HL-60 (cell line): ENCODE data around the gene LSAMP.

Experiments used
- DNase-seq, 2 experiments: peaks; one replicate each; pipeline ENCODE4 v3.0.0-alpha.2; 2010 to 2020; ENCODE audit warnings: low read depth in 1 of 2, low spot score in 1 of 2
- H3K27ac ChIP-seq: fragments of 250-450 bp; sonication (Bioruptor Pico); replicated peaks from 2 replicates; pipeline ENCODE4 v1.5.1; 2020; ENCODE audit warnings: mild to moderate bottlenecking, moderate library complexity
- H3K27me3 ChIP-seq: fragments of 250-450 bp; sonication (Bioruptor Pico); 2 replicates; pipeline ENCODE4 v1.5.1; 2021; ENCODE audit warnings: mild to moderate bottlenecking, moderate library complexity; ENCODE audit not compliant: insufficient read depth, poor library complexity, severe bottlenecking
- H3K4me3 ChIP-seq: replicated peaks from 2 replicates; pipeline ENCODE4 v1.5.1; 2011; ENCODE audit warnings: mild to moderate bottlenecking, control low read depth, low read length; ENCODE audit not compliant: insufficient read depth
- GABPA ChIP-seq: IDR thresholded peaks from 2 replicates; pipeline ENCODE4 v1.6.1; 2012; ENCODE audit warnings: low read depth
- POLR2AphosphoS5 ChIP-seq: IDR thresholded peaks from 2 replicates; pipeline ENCODE4 v1.6.1; 2012; ENCODE audit warnings: low read depth
- SPI1 ChIP-seq: IDR thresholded peaks from 2 replicates; pipeline ENCODE4 v1.6.1; 2012; ENCODE audit warnings: low read depth, mild to moderate bottlenecking, borderline replicate concordance
- TF ChIP-seq, protein P1 (sequence below): IDR thresholded peaks from 2 replicates; pipeline ENCODE4 v1.6.1; 2012; ENCODE audit warnings: low read depth; ENCODE audit not compliant: insufficient replicate concordance
- TF ChIP-seq, protein P2 (sequence below): IDR thresholded peaks from one replicate; pipeline ENCODE4 v1.5.1; 2011; ENCODE audit warnings: low read length, control low read depth, inconsistent platforms; ENCODE audit not compliant: insufficient read depth

LSAMP gene

GRCh38 chr3:116030131-116030850 is 415.0 kb downstream of the LSAMP start:
- TF ChIP-seq SPI1 (no peak), POLR2AphosphoS5 (no peak), GABPA (no peak)
- TF ChIP-seq, protein P1, sequence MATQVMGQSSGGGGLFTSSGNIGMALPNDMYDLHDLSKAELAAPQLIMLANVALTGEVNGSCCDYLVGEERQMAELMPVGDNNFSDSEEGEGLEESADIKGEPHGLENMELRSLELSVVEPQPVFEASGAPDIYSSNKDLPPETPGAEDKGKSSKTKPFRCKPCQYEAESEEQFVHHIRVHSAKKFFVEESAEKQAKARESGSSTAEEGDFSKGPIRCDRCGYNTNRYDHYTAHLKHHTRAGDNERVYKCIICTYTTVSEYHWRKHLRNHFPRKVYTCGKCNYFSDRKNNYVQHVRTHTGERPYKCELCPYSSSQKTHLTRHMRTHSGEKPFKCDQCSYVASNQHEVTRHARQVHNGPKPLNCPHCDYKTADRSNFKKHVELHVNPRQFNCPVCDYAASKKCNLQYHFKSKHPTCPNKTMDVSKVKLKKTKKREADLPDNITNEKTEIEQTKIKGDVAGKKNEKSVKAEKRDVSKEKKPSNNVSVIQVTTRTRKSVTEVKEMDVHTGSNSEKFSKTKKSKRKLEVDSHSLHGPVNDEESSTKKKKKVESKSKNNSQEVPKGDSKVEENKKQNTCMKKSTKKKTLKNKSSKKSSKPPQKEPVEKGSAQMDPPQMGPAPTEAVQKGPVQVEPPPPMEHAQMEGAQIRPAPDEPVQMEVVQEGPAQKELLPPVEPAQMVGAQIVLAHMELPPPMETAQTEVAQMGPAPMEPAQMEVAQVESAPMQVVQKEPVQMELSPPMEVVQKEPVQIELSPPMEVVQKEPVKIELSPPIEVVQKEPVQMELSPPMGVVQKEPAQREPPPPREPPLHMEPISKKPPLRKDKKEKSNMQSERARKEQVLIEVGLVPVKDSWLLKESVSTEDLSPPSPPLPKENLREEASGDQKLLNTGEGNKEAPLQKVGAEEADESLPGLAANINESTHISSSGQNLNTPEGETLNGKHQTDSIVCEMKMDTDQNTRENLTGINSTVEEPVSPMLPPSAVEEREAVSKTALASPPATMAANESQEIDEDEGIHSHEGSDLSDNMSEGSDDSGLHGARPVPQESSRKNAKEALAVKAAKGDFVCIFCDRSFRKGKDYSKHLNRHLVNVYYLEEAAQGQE: no peak
- TF ChIP-seq, protein P2, sequence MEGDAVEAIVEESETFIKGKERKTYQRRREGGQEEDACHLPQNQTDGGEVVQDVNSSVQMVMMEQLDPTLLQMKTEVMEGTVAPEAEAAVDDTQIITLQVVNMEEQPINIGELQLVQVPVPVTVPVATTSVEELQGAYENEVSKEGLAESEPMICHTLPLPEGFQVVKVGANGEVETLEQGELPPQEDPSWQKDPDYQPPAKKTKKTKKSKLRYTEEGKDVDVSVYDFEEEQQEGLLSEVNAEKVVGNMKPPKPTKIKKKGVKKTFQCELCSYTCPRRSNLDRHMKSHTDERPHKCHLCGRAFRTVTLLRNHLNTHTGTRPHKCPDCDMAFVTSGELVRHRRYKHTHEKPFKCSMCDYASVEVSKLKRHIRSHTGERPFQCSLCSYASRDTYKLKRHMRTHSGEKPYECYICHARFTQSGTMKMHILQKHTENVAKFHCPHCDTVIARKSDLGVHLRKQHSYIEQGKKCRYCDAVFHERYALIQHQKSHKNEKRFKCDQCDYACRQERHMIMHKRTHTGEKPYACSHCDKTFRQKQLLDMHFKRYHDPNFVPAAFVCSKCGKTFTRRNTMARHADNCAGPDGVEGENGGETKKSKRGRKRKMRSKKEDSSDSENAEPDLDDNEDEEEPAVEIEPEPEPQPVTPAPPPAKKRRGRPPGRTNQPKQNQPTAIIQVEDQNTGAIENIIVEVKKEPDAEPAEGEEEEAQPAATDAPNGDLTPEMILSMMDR: no peak
- DNase-seq: no peak
- Histone ChIP-seq H3K4me3 (no peak overlapping the region), H3K27me3 (no peaks in the 10 kb centered on the region), H3K27ac (no peak overlapping the region)

GRCh38 chr3:116029266-116029665 is 416.0 kb downstream of the LSAMP start:
- TF ChIP-seq GABPA: no peak
- Histone ChIP-seq H3K27me3 (no peaks in the 10 kb centered on the region), H3K4me3 (no peak overlapping the region), H3K27ac (no peak overlapping the region)
- DNase-seq: no peak

DNA sequence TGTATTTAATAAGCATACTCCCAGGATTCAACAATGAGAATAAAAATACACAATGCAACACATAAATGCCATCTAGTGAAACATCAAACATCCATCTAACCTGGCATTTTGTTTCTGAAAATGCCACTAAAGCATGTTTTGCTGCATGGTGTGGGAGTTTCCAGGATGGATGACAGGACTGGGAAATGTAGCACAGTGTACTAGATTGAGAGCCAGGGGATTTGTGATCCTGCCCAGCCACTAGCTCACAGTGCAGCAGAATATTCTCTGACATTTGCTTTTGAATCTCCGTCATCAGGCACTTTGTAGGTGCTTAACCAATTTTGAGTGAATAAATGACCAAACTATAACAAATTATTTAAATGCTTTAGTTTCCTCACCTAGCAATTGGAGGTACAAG is 417.1 kb downstream of the LSAMP start:
- TF ChIP-seq POLR2AphosphoS5 (no peak), SPI1 (no peak), GABPA (no peak)
- TF ChIP-seq, protein P1: no peak
- TF ChIP-seq, protein P2: no peak
- no peak for DNase-seq
- Histone ChIP-seq H3K27ac (no peak overlapping the region), H3K4me3 (no peak overlapping the region), H3K27me3 (no peaks in the 10 kb centered on the region)

- no peak for TF ChIP-seq POLR2AphosphoS5
- TF ChIP-seq SPI1: no peak
- no peak for TF ChIP-seq GABPA
- TF ChIP-seq, protein P1: no peak
- TF ChIP-seq, protein P2: no peak
Measured at GRCh38 chr3:116020989-116021388, 424.3 kb downstream of the LSAMP start.

More at GRCh38 chr3:116020989-116021388, 424.3 kb downstream of the LSAMP start:
- DNase-seq: no peak
- no peak overlapping the region for H3K4me3 ChIP-seq
- no peak overlapping the region for H3K27ac ChIP-seq
- H3K27me3 ChIP-seq: no peaks in the 10 kb centered on the region
